HepG2 (cell line): ENCODE data around the gene NRSN2. TPM values are rescaled to one million over a fixed set of nuclear protein-coding genes. Genes with fewer than 3 reads are reported as not detected.

ENCODE experiments used
- AKAP8 ChIP-seq: sonication (generic); formaldehyde crosslinking; IDR thresholded peaks from 2 replicates; pipeline ENCODE4 v1.5.1; 2020; ENCODE audit warnings: mild to moderate bottlenecking, missing genetic modification reagents
- BCL6 ChIP-seq: IDR thresholded peaks from 2 replicates; pipeline ENCODE4 v1.6.1; 2016; ENCODE audit warnings: missing genetic modification reagents, missing compliant biosample characterization
- CEBPG ChIP-seq: IDR thresholded peaks from 2 replicates; pipeline ENCODE4 v1.6.1; 2016
- GRHL1 ChIP-seq: sonication (generic); formaldehyde crosslinking; conservative IDR thresholded peaks from 2 replicates; pipeline ENCODE4 v1.8.0; 2022; ENCODE audit warnings: missing genetic modification reagents
- ISX ChIP-seq: sonication (generic); formaldehyde crosslinking; conservative IDR thresholded peaks from 2 replicates; pipeline ENCODE4 v1.5.0; 2020; ENCODE audit warnings: missing genetic modification reagents
- MED1 ChIP-seq: sonication (generic); formaldehyde crosslinking; IDR thresholded peaks from 2 replicates; pipeline ENCODE4 v1.4.0; 2020; ENCODE audit warnings: missing genetic modification reagents
- MYPOP ChIP-seq: sonication (generic); formaldehyde crosslinking; IDR thresholded peaks from 2 replicates; pipeline ENCODE4 v1.8.1; 2023; ENCODE audit warnings: mild to moderate bottlenecking, moderate library complexity, missing genetic modification reagents
- NCOA5 ChIP-seq: sonication (generic); formaldehyde crosslinking; IDR thresholded peaks from 2 replicates; pipeline ENCODE4 v1.4.0; 2020; ENCODE audit warnings: missing genetic modification reagents
- NFKBIZ ChIP-seq: IDR thresholded peaks from 2 replicates; pipeline ENCODE4 v1.6.1; 2018; ENCODE audit warnings: missing genetic modification reagents, missing compliant biosample characterization
- POLR2A ChIP-seq, 2 experiments: IDR thresholded peaks; 2 replicates each; pipeline ENCODE4 v1.6.1; 2011; ENCODE audit warnings: low read depth in 2 of 2, low read length in 2 of 2, mild to moderate bottlenecking in 1 of 2, moderate library complexity in 1 of 2; ENCODE audit not compliant: insufficient read depth in 1 of 2
- SAP130 ChIP-seq: IDR thresholded peaks from 2 replicates; pipeline ENCODE4 v1.6.1; 2016; ENCODE audit warnings: low read depth
- TFDP1 ChIP-seq: IDR thresholded peaks from 2 replicates; pipeline ENCODE4 v1.6.1; 2016; ENCODE audit warnings: missing compliant biosample characterization, missing genetic modification reagents, borderline replicate concordance
- TGIF2 ChIP-seq: IDR thresholded peaks from 2 replicates; pipeline ENCODE4 v1.6.1; 2016; ENCODE audit warnings: control low read depth, missing compliant biosample characterization
- ZC3H4 ChIP-seq: sonication (generic); formaldehyde crosslinking; IDR thresholded peaks from 2 replicates; pipeline ENCODE4 v1.4.0; 2020; ENCODE audit warnings: missing genetic modification reagents, borderline replicate concordance
- ZNF260 ChIP-seq: sonication (generic); formaldehyde crosslinking; IDR thresholded peaks from 2 replicates; pipeline ENCODE4 v1.4.0; 2020; ENCODE audit warnings: missing genetic modification reagents, low read depth, mild to moderate bottlenecking, borderline replicate concordance
- ZNF329 ChIP-seq: sonication (generic); formaldehyde crosslinking; IDR thresholded peaks from 2 replicates; pipeline ENCODE4 v1.9.0; 2021; ENCODE audit warnings: low read depth, mild to moderate bottlenecking, missing genetic modification reagents
- ZNF558 ChIP-seq: sonication (generic); formaldehyde crosslinking; IDR thresholded peaks from 2 replicates; pipeline ENCODE4 v1.9.0; 2022; ENCODE audit warnings: mild to moderate bottlenecking, missing genetic modification reagents, borderline replicate concordance
- ZNF616 ChIP-seq: sonication (generic); formaldehyde crosslinking; IDR thresholded peaks from 2 replicates; pipeline ENCODE4 v1.5.0; 2020; ENCODE audit warnings: low read depth, mild to moderate bottlenecking, missing genetic modification reagents
- polyA plus RNA-seq, 8 experiments: library from polyadenylated mRNA; depleted of rRNA in 3 of 8; stranded (reverse) in 7 of 8; unstranded in 1 of 8; fragments of >200 nt; fragmentation: Illumina TruSeq in 4 of 8; extraction: Trizol in 4 of 8; gene quantifications; 2 replicates each; pipeline versions ENCODE4 v1.2.1 to v1.2.3, GENCODE V29; 2011 to 2016; ENCODE audit warnings: low read depth in 4 of 8, missing spikeins in 1 of 8, mixed read lengths in 1 of 8; ENCODE audit not compliant: insufficient read depth in 1 of 8
- total RNA-seq, 5 experiments: library from RNA; depleted of rRNA; stranded (reverse); fragments of >200 nt; fragmentation: Illumina TruSeq; extraction: Trizol; gene quantifications; 2 replicates each; pipeline ENCODE4 v1.2.3, GENCODE V29; 2016; ENCODE audit warnings: low read depth in 1 of 5
- TF ChIP-seq, protein P1 (sequence below): sonication (generic); formaldehyde crosslinking; IDR thresholded peaks from 2 replicates; pipeline ENCODE4 v1.8.0; 2022; ENCODE audit warnings: missing genetic modification reagents, mild to moderate bottlenecking, borderline replicate concordance
- TF ChIP-seq, protein P2 (sequence below): IDR thresholded peaks from 2 replicates; pipeline ENCODE4 v1.6.1; 2016; ENCODE audit warnings: low read depth
- TF ChIP-seq, protein P3 (sequence below): sonication (generic); formaldehyde crosslinking; IDR thresholded peaks from 2 replicates; pipeline ENCODE4 v1.5.0; 2020; ENCODE audit warnings: missing genetic modification reagents

Gene NRSN2
- total and polyA plus RNA-seq, 2 of the 13 experiments (the other 11 are each of a cell fraction or from before 2014, with no cell fraction given): 32.3 to 49.4 TPM

- TF ChIP-seq GRHL1 (CRISPR knock-in tag) (no peak), MYPOP (CRISPR knock-in tag) (no peak; the same call in 1 of the 2 replicates), ZNF616 (CRISPR knock-in tag) (no peak), CEBPG (no peak; the same call in 1 of the 2 replicates), POLR2A (IDR thresholded peaks at IDR 0.05; ENCODE audit: insufficient read depth in 1 of 2, low read depth in 2 of 2, low read length in 2 of 2) (peak; percentile 80 to 85), ISX (CRISPR knock-in tag) (no peak), BCL6 (CRISPR knock-in tag) (peak; percentile 92), SAP130 (CRISPR knock-in tag) (peak; percentile 99), TFDP1 (CRISPR knock-in tag) (peak; percentile 93), NFKBIZ (CRISPR knock-in tag) (peak; percentile 91), AKAP8 (peak; percentile 97), TGIF2 (CRISPR knock-in tag) (peak; percentile 48), ZNF260 (CRISPR knock-in tag) (no peak), NCOA5 (CRISPR knock-in tag) (no peak), ZNF329 (no peak; the same call in none of the 2 replicates), ZC3H4 (CRISPR knock-in tag) (peak; percentile 30; the same call in 1 of the 2 replicates), ZNF558 (CRISPR knock-in tag) (no peak), MED1 (CRISPR knock-in tag) (peak; percentile 99)
- TF ChIP-seq, protein P1, sequence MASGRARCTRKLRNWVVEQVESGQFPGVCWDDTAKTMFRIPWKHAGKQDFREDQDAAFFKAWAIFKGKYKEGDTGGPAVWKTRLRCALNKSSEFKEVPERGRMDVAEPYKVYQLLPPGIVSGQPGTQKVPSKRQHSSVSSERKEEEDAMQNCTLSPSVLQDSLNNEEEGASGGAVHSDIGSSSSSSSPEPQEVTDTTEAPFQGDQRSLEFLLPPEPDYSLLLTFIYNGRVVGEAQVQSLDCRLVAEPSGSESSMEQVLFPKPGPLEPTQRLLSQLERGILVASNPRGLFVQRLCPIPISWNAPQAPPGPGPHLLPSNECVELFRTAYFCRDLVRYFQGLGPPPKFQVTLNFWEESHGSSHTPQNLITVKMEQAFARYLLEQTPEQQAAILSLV (CRISPR knock-in tag): peak; percentile 93
- TF ChIP-seq, protein P2, sequence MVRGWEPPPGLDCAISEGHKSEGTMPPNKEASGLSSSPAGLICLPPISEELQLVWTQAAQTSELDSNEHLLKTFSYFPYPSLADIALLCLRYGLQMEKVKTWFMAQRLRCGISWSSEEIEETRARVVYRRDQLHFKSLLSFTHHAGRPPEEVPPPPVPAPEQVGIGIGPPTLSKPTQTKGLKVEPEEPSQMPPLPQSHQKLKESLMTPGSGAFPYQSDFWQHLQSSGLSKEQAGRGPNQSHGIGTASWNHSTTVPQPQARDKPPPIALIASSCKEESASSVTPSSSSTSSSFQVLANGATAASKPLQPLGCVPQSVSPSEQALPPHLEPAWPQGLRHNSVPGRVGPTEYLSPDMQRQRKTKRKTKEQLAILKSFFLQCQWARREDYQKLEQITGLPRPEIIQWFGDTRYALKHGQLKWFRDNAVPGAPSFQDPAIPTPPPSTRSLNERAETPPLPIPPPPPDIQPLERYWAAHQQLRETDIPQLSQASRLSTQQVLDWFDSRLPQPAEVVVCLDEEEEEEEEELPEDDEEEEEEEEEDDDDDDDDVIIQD: peak; percentile 95
- TF ChIP-seq, protein P3, sequence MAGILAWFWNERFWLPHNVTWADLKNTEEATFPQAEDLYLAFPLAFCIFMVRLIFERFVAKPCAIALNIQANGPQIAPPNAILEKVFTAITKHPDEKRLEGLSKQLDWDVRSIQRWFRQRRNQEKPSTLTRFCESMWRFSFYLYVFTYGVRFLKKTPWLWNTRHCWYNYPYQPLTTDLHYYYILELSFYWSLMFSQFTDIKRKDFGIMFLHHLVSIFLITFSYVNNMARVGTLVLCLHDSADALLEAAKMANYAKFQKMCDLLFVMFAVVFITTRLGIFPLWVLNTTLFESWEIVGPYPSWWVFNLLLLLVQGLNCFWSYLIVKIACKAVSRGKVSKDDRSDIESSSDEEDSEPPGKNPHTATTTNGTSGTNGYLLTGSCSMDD (CRISPR knock-in tag): no peak
These were observed 951 bp downstream of the NRSN2 start (continued) for GRCh38 chr20:347640-348484.
